HepG2 (cell line): ENCODE results near the gene KATNB1. TPM values are rescaled to one million over a fixed set of nuclear protein-coding genes. Genes with fewer than 3 reads are reported as not detected.

Experiments used
- ELF3 ChIP-seq: IDR thresholded peaks from 2 replicates; pipeline ENCODE4 v1.6.1; 2016; ENCODE audit warnings: missing genetic modification reagents, missing compliant biosample characterization
- FOXJ3 ChIP-seq: sonication (generic); formaldehyde crosslinking; IDR thresholded peaks from 2 replicates; pipeline ENCODE4 v1.4.0; 2020; ENCODE audit warnings: missing genetic modification reagents, mild to moderate bottlenecking, borderline replicate concordance
- HNF4A ChIP-seq: sonication (generic); formaldehyde crosslinking; IDR thresholded peaks from 2 replicates; pipeline ENCODE4 v1.4.0; 2020; ENCODE audit warnings: missing genetic modification reagents
- KLF16 ChIP-seq, 2 experiments: sonication (generic) in 1 of 2; formaldehyde crosslinking in 1 of 2; IDR thresholded peaks; 2 replicates each; pipeline versions ENCODE4 v1.6.1 to v1.8.0; 2016 to 2023; ENCODE audit warnings: missing genetic modification reagents in 2 of 2, missing compliant biosample characterization in 1 of 2
- MTF1 ChIP-seq: sonication (generic); formaldehyde crosslinking; IDR thresholded peaks from 2 replicates; pipeline ENCODE4 v1.5.0; 2020; ENCODE audit warnings: missing genetic modification reagents
- SOX5 ChIP-seq: IDR thresholded peaks from 2 replicates; pipeline ENCODE4 v1.6.1; 2016; ENCODE audit warnings: borderline replicate concordance
- ZNF569 ChIP-seq: sonication (generic); formaldehyde crosslinking; IDR thresholded peaks from 2 replicates; pipeline ENCODE4 v1.5.0; 2020; ENCODE audit warnings: mild to moderate bottlenecking, missing genetic modification reagents, moderate library complexity, borderline replicate concordance
- ZNF614 ChIP-seq: IDR thresholded peaks from 2 replicates; pipeline ENCODE4 v1.6.1; 2018; ENCODE audit warnings: missing biosample characterization, missing genetic modification reagents, inconsistent platforms, borderline replicate concordance
- ZNF644 ChIP-seq: IDR thresholded peaks from 2 replicates; pipeline ENCODE4 v1.6.1; 2016; ENCODE audit warnings: low read depth
- ZNF761 ChIP-seq: sonication (generic); formaldehyde crosslinking; conservative IDR thresholded peaks from 2 replicates; pipeline ENCODE4 v1.4.0; 2020; ENCODE audit warnings: mild to moderate bottlenecking, missing genetic modification reagents
- ZNF781 ChIP-seq: sonication (generic); formaldehyde crosslinking; IDR thresholded peaks from 2 replicates; pipeline ENCODE4 v1.5.1; 2020; ENCODE audit warnings: borderline replicate concordance, mild to moderate bottlenecking, missing genetic modification reagents; ENCODE audit errors: not compliant biosample characterization
- ZNF878 ChIP-seq: sonication (generic); formaldehyde crosslinking; IDR thresholded peaks from 2 replicates; pipeline ENCODE4 v1.8.1; 2023; ENCODE audit warnings: mild to moderate bottlenecking, missing genetic modification reagents, moderate library complexity
- polyA plus RNA-seq, 8 experiments: library from polyadenylated mRNA; depleted of rRNA in 3 of 8; stranded (reverse) in 7 of 8; unstranded in 1 of 8; fragments of >200 nt; fragmentation: Illumina TruSeq in 4 of 8; extraction: Trizol in 4 of 8; gene quantifications; 2 replicates each; pipeline versions ENCODE4 v1.2.1 to v1.2.3, GENCODE V29; 2011 to 2016; ENCODE audit warnings: low read depth in 4 of 8, missing spikeins in 1 of 8, mixed read lengths in 1 of 8; ENCODE audit not compliant: insufficient read depth in 1 of 8
- total RNA-seq, 5 experiments: library from RNA; depleted of rRNA; stranded (reverse); fragments of >200 nt; fragmentation: Illumina TruSeq; extraction: Trizol; gene quantifications; 2 replicates each; pipeline ENCODE4 v1.2.3, GENCODE V29; 2016; ENCODE audit warnings: low read depth in 1 of 5
- TF ChIP-seq, protein P1 (sequence below): sonication (generic); formaldehyde crosslinking; IDR thresholded peaks from 2 replicates; pipeline ENCODE4 v1.5.0; 2020; ENCODE audit warnings: missing genetic modification reagents
- TF ChIP-seq, protein P2 (sequence below), 2 experiments: sonication (generic) in 1 of 2; formaldehyde crosslinking in 1 of 2; IDR thresholded peaks; 2 replicates each; pipeline versions ENCODE4 v1.4.0 to v1.6.1; 2016 to 2020; ENCODE audit warnings: borderline replicate concordance in 1 of 2, low read depth in 1 of 2, mild to moderate bottlenecking in 1 of 2, missing genetic modification reagents in 1 of 2
- TF ChIP-seq, protein P3 (sequence below): sonication (generic); formaldehyde crosslinking; conservative IDR thresholded peaks from 2 replicates; pipeline ENCODE4 v1.4.0; 2020; ENCODE audit warnings: missing genetic modification reagents
- TF ChIP-seq, protein P4 (sequence below): IDR thresholded peaks from 2 replicates; pipeline ENCODE4 v1.6.1; 2012; ENCODE audit warnings: low read depth, low read length, improper control_type of control experiment
- TF ChIP-seq, protein P5 (sequence below): sonication (generic); formaldehyde crosslinking; IDR thresholded peaks from 2 replicates; pipeline ENCODE4 v1.8.1; 2022; ENCODE audit warnings: mild to moderate bottlenecking, missing genetic modification reagents

KATNB1 gene
- total and polyA plus RNA-seq, 2 of the 13 experiments (the other 11 are each of a cell fraction or from before 2014, with no cell fraction given) = 31.5 to 43.5 TPM

DNA sequence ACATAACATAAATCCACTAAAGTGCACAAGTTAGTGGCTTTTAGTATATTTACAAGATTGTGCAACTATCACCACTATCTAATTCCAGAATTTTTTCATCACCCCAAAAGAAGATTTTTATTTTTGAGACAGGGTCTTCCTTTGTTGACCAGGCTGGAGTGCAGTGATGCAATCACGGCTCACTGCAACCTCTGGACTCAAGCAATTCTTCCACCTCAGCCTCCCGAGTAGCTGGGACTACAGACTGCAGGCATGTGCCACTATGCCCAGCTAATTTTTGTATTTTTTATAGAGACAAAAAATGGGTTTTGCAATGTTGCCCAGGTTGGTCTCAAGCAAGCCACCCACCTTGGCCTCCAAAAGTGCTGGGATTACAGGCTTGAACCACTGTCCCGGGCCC lies 25.9 kb upstream of the KATNB1 start (continued):
- TF ChIP-seq FOXJ3 (CRISPR knock-in tag) (peak; percentile 88; the same call in 1 of the 2 replicates), ZNF569 (CRISPR knock-in tag) (no peak), ZNF761 (CRISPR knock-in tag) (0 out of 2 replicates have a peak, but pooled peaks have one; percentile 28), SOX5 (peak; percentile 59; the same call in 1 of the 2 replicates), MTF1 (CRISPR knock-in tag) (no peak), ZNF781 (no peak), KLF16 (CRISPR knock-in tag; IDR thresholded peaks at IDR 0.05) (peak in 1 of 2 experiments; percentile 49; a peak in 1 of 4 replicates), ELF3 (peak; percentile 46; the same call in 1 of the 2 replicates), ZNF644 (peak; percentile 78), ZNF614 (peak; percentile 55; the same call in 1 of the 2 replicates), ZNF878 (CRISPR knock-in tag) (no peak), HNF4A (CRISPR knock-in tag) (peak; percentile 94)
- TF ChIP-seq, protein P1, sequence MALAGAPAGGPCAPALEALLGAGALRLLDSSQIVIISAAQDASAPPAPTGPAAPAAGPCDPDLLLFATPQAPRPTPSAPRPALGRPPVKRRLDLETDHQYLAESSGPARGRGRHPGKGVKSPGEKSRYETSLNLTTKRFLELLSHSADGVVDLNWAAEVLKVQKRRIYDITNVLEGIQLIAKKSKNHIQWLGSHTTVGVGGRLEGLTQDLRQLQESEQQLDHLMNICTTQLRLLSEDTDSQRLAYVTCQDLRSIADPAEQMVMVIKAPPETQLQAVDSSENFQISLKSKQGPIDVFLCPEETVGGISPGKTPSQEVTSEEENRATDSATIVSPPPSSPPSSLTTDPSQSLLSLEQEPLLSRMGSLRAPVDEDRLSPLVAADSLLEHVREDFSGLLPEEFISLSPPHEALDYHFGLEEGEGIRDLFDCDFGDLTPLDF (CRISPR knock-in tag) = no peak
- TF ChIP-seq, protein P2, sequence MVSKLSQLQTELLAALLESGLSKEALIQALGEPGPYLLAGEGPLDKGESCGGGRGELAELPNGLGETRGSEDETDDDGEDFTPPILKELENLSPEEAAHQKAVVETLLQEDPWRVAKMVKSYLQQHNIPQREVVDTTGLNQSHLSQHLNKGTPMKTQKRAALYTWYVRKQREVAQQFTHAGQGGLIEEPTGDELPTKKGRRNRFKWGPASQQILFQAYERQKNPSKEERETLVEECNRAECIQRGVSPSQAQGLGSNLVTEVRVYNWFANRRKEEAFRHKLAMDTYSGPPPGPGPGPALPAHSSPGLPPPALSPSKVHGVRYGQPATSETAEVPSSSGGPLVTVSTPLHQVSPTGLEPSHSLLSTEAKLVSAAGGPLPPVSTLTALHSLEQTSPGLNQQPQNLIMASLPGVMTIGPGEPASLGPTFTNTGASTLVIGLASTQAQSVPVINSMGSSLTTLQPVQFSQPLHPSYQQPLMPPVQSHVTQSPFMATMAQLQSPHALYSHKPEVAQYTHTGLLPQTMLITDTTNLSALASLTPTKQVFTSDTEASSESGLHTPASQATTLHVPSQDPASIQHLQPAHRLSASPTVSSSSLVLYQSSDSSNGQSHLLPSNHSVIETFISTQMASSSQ (IDR thresholded peaks at IDR 0.05; ENCODE audit: low read depth) = peak; percentile 63
- TF ChIP-seq, protein P2 (CRISPR knock-in tag; IDR thresholded peaks at IDR 0.05; ENCODE audit: borderline replicate concordance) = peak; percentile 83; the same call in 1 of the 2 replicates
- TF ChIP-seq, protein P3, sequence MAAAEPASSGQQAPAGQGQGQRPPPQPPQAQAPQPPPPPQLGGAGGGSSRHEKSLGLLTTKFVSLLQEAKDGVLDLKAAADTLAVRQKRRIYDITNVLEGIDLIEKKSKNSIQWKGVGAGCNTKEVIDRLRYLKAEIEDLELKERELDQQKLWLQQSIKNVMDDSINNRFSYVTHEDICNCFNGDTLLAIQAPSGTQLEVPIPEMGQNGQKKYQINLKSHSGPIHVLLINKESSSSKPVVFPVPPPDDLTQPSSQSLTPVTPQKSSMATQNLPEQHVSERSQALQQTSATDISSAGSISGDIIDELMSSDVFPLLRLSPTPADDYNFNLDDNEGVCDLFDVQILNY = no peak
- TF ChIP-seq, protein P4, sequence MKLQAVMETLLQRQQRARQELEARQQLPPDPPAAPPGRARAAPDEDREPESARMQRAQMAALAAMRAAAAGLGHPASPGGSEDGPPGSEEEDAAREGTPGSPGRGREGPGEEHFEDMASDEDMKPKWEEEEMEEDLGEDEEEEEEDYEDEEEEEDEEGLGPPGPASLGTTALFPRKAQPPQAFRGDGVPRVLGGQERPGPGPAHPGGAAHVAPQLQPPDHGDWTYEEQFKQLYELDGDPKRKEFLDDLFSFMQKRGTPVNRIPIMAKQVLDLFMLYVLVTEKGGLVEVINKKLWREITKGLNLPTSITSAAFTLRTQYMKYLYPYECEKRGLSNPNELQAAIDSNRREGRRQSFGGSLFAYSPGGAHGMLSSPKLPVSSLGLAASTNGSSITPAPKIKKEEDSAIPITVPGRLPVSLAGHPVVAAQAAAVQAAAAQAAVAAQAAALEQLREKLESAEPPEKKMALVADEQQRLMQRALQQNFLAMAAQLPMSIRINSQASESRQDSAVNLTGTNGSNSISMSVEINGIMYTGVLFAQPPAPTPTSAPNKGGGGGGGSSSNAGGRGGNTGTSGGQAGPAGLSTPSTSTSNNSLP = 0 out of 2 replicates have a peak, but pooled peaks have one; percentile 16
- TF ChIP-seq, protein P5, sequence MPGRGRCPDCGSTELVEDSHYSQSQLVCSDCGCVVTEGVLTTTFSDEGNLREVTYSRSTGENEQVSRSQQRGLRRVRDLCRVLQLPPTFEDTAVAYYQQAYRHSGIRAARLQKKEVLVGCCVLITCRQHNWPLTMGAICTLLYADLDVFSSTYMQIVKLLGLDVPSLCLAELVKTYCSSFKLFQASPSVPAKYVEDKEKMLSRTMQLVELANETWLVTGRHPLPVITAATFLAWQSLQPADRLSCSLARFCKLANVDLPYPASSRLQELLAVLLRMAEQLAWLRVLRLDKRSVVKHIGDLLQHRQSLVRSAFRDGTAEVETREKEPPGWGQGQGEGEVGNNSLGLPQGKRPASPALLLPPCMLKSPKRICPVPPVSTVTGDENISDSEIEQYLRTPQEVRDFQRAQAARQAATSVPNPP (CRISPR knock-in tag) = no peak
